Middle frontal gyrus (tissue), 1 donor: ENCODE data around the gene PTPRCAP.
"Not testable (repeated sequence)": the region's sequence is repeated elsewhere in the genome, so short reads cannot be mapped to it uniquely, and the experiment has no call there.

Source experiments
- DNase-seq: peaks from one replicate; pipeline ENCODE4 v3.0.0-alpha.2; 2015; ENCODE audit warnings: low spot score; ENCODE audit errors: extremely low spot score

Gene PTPRCAP

GRCh38 chr11:67410984-67411784, 26.3 kb downstream of the PTPRCAP start:
- DNase-seq, result no peak

DNA sequence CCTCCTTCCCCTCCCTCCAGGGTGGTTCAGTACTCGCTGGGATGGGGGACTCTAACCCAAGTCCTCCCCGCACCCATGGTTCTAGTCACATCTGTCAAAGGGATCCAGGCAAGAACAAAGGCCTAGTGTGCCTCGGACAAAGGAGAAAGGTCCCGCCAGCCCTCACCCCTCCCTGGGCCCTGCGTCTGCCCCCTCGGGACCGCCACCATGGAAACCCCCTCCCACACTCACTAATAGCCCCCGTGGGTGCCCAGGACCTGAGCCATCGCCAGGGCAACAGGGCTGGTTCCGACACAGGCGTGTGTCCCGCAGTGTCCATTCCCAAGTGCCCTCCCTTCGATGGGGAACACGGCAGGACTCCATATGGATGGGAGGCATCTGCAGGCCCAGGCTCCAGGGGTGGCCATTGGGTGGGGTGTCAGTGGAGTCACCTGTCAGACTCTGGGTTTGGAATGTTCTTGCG, 27.1 kb downstream of the PTPRCAP start:
- DNase-seq, result peak; percentile 71

GRCh38 chr11:67409781-67410368, 27.6 kb downstream of the PTPRCAP start:
- DNase-seq, result no peak

- DNase-seq, result no peak
These were observed 28.2 kb downstream of the PTPRCAP start for GRCh38 chr11:67409261-67409666.

DNA sequence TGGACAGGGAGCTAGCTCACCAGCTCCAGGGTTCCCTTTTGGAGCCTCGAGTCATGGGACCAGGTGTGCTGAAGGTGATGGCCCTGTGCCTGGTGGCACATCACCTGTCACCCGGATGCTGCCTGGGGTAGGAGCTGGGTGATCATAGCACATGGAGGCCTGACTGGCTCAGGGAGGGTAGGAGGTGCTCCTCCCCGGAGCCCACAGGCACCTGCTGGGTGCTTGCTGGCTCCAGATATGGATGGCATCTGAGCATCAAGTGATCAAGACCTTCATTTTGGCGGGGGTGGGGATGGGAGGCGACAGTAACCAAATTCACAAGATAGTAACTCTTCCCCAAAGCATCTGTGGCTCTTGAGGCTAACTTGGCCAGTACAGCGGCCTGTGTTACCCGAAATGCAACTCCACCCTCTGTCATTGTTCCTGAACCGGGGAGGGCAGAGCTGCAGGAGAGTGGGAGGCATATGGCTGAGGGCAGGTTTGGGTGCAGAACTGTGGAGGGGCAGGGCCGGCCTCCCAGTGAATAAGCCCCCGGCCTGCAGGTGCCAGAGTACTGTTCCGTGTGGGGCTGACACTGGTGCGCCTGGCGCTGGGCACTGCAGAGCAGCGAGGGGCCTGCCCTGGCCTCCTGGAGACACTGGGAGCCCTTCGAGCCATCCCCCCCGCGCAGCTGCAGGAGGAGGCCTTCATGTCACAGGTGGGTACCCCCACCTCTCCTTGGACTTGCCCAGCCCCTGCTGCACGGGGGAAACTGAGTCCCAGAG, 28.9 kb downstream of the PTPRCAP start:
- no peak for DNase-seq

GRCh38 chr11:67407688-67408163, 29.8 kb downstream of the PTPRCAP start:
- DNase-seq, result no peak

DNA sequence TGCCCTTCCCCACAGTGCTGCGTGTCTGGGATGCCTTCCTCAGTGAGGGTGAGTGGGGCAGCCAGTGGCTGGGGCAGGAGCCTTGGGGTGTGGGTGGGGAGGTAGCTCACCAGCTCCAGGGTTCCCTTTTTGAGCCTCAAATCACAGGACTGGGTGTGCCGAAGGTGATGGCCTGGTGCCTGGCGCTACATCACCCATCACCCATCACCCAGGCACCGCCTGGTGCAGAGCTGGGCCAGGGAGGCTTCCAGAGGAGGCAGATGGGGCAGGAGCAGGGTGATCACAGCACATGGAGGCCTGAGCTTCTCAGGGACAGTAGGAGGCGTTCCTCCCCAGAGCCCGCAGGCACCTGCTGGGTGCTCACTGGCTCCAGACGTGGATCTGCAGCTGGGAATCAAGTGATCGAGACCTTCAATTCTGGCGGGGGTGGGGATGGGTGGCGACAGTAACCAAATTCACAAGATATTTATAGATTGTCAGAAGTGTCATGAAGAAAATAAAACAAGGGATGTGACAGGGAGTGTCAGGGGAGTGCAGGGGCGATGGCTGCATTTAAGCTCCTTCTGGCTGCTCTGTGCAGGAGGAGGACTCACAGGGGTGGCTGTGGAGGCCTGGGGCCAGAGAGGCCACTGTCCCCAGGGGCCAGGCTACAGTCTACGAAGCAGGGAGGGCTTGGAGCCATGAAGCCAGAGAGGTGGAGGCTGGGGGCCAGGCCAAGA, 30.4 kb downstream of the PTPRCAP start:
- peak; percentile 48 for DNase-seq

DNA sequence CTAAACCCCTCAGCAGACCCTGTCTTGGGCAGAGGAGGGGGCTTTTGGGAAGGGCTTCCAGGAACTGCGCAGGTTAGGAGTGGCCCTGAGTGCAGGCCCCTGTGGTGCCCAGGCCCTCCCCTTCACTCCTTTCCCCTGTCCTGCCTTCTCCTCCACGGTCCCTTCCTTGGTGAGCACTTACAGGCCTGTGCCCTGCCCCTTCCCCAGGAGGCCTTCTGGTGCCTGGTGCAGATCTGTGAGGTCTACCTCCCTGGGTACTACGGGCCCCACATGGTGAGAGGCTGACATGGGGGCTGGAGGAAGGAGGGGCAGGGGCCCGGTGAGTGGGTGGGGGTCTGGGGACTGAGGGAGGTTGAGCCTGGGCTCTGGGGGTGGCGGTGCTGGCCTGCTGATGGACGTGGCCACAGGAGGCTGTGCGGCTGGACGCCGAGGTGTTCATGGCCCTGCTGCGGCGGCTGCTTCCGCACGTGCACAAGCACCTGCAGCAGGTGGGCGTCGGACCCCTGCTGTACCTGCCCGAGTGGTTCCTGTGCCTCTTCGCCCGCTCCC, 31.0 kb downstream of the PTPRCAP start:
- no peak for DNase-seq

- DNase-seq, result no peak
These were observed 31.7 kb downstream of the PTPRCAP start for GRCh38 chr11:67405688-67406339.

- DNase-seq, result no peak
These were observed 32.3 kb downstream of the PTPRCAP start for GRCh38 chr11:67405196-67405567.

- DNase-seq, result no peak
These were observed 32.8 kb downstream of the PTPRCAP start for GRCh38 chr11:67404515-67405195.

GRCh38 chr11:67403085-67403484, 34.4 kb downstream of the PTPRCAP start:
- DNase-seq, result not testable (repeated sequence)

GRCh38 chr11:67402192-67402839, 35.2 kb downstream of the PTPRCAP start:
- not testable (repeated sequence) for DNase-seq

- DNase-seq, result peak; percentile 72
These were observed 35.8 kb downstream of the PTPRCAP start, which contains the start of gene PPP1CA for GRCh38 chr11:67401495-67402191. PPP1CA (minus strand) TSS chr11:67401858; CDS start chr11:67401782, 76 bp downstream.

DNA sequence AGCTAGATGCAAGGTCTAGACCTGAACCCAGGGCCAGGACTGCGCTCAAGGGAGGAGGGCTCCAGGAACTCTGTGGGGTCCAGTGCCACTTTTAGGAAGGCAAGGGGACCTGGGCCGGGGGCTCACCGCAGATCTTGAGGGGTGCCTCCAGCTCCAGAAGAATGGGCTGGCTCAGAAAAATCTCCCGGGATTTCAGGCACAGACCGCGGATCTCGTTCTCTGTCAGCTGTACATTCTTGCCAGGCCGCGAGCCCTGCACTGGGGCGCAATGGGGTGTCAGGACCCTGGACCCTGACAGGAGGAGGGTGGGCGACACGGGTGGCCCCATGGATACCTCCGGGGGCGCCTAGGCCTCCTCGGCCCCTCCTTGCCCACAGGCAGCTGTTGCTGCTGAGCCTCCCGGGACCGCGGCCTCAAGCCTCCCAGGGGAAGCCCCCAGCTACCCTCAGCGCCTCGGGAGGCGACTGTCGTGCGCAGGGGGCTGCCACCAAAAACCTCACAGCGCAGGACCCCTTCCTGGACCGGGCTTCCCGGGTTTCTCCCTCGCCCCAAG, 36.5 kb downstream of the PTPRCAP start:
- no peak for DNase-seq

GRCh38 chr11:67400251-67400941, 37.1 kb downstream of the PTPRCAP start:
- DNase-seq, result no peak

GRCh38 chr11:67398661-67399563, 38.6 kb downstream of the PTPRCAP start:
- no peak for DNase-seq
